Gastroesophageal sphincter (tissue), 3 donors: Measurements from ENCODE around the gene SLC6A1.

Experiments
- CTCF ChIP-seq, 4 experiments: fragments of 200-600 bp in 2 of 4; fragments of 450-650 bp in 2 of 4; sonication (generic) in 1 of 4; IDR thresholded peaks; one replicate each; pipeline ENCODE4 v1.5.1; 2017 to 2019; ENCODE audit warnings: antibody characterized with exemption in 4 of 4, mild to moderate bottlenecking in 2 of 4, moderate library complexity in 2 of 4
- POLR2A ChIP-seq, 2 donors: fragments of 450-650 bp; IDR thresholded peaks; one replicate each; pipeline ENCODE4 v1.6.1; 2017; ENCODE audit warnings: antibody characterized with exemption in 2 of 2, mild to moderate bottlenecking in 2 of 2, moderate library complexity in 1 of 2

GRCh38 chr3:11077466-11077865 is 84.9 kb downstream of the SLC6A1 start:
- TF ChIP-seq CTCF (IDR thresholded peaks at IDR 0.05) (no peak), POLR2A (IDR thresholded peaks at IDR 0.05) (no peak)
